GM21423 (cell line): Measurements from ENCODE around the gene IL17RE.

Experiments
- ATAC-seq: cut with Tn5 transposase; IDR thresholded peaks from one replicate; pipeline ENCODE4 v1.9.1; 2021; ENCODE audit warnings: mild to moderate bottlenecking, moderate library complexity; ENCODE audit not compliant: unreplicated experiment

IL17RE gene

GRCh38 chr3:9903238-9903624, 583 bp downstream of the IL17RE start:
- no peak for ATAC-seq

- no peak for ATAC-seq
These were observed 1.3 kb downstream of the IL17RE start for GRCh38 chr3:9903904-9904303.

- no peak for ATAC-seq
These were observed 3.8 kb downstream of the IL17RE start for GRCh38 chr3:9906480-9906879.

- no peak for ATAC-seq
These were observed 5.6 kb downstream of the IL17RE start for GRCh38 chr3:9908286-9908685.

GRCh38 chr3:9909221-9910013, 6.8 kb downstream of the IL17RE start:
- no peak for ATAC-seq

- no peak for ATAC-seq
These were observed 9.2 kb downstream of the IL17RE start for GRCh38 chr3:9911863-9912262.

- no peak for ATAC-seq
These were observed 9.8 kb downstream of the IL17RE start for GRCh38 chr3:9912294-9912935.

- no peak for ATAC-seq
These were observed 11.0 kb downstream of the IL17RE start for GRCh38 chr3:9913601-9914000.

- ATAC-seq = no peak
These were observed 11.4 kb downstream of the IL17RE start for GRCh38 chr3:9914011-9914410.

- no peak for ATAC-seq
These were observed 12.1 kb downstream of the IL17RE start for GRCh38 chr3:9914559-9915253.

- no peak for ATAC-seq
These were observed 12.8 kb downstream of the IL17RE start for GRCh38 chr3:9915254-9916141.

GRCh38 chr3:9916346-9916733, 13.7 kb downstream of the IL17RE start:
- ATAC-seq = no peak

GRCh38 chr3:9916734-9917680, 14.4 kb downstream of the IL17RE start, which contains the start of gene IL17RC:
Gene IL17RC, plus strand, starts transcription at chr3:9917098. Its CDS starts 218 bp downstream, at chr3:9917316.
- no peak for ATAC-seq

GRCh38 chr3:9917820-9918219, 15.2 kb downstream of the IL17RE start:
- no peak for ATAC-seq

- no peak for ATAC-seq
These were observed 15.8 kb downstream of the IL17RE start for GRCh38 chr3:9918261-9919038.

GRCh38 chr3:9928158-9928557, 25.5 kb downstream of the IL17RE start:
- no peak for ATAC-seq

- no peak for ATAC-seq
These were observed 28.3 kb downstream of the IL17RE start for GRCh38 chr3:9930804-9931418.

- no peak for ATAC-seq
These were observed 29.8 kb downstream of the IL17RE start for GRCh38 chr3:9932535-9932842.
